Measurements from ENCODE around the gene DMRTA2. TPM values are rescaled to one million over a fixed set of nuclear protein-coding genes. Genes with fewer than 3 reads are reported as not detected.

The DMRTA2 gene
- total RNA-seq, 1 donor from 2014 or later, result 7.4 TPM

DNA sequence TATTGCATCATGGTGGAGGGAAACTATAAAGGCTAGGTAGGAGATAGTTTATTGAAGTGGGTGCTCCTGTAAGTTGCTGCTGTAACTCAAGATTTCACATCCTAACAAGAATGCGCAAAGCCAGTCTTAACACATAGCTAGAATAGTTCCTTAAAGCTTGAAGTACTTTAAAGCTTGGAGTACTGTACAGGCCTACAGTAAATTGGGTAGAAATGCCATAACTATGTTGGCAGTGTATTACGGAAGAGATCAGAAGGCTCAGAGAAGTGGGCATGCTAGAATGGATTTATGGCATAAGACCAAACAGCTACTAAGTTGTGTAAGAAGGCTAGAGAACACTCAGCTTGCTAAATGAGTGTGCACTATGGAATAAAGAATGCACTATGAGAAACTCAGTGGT lies 44.5 kb downstream of the DMRTA2 start:
- no peaks in the 10 kb centered on the region for H3K36me3 ChIP-seq (ENCODE audit: control insufficient read depth, insufficient read depth, low read length)
- FAIRE-seq (no peak), DNase-seq (ENCODE audit: low read depth) (no peak)
- no peak overlapping the region for H3K4me3 ChIP-seq (ENCODE audit: low read depth, low read length)
- TF ChIP-seq, protein P1, sequence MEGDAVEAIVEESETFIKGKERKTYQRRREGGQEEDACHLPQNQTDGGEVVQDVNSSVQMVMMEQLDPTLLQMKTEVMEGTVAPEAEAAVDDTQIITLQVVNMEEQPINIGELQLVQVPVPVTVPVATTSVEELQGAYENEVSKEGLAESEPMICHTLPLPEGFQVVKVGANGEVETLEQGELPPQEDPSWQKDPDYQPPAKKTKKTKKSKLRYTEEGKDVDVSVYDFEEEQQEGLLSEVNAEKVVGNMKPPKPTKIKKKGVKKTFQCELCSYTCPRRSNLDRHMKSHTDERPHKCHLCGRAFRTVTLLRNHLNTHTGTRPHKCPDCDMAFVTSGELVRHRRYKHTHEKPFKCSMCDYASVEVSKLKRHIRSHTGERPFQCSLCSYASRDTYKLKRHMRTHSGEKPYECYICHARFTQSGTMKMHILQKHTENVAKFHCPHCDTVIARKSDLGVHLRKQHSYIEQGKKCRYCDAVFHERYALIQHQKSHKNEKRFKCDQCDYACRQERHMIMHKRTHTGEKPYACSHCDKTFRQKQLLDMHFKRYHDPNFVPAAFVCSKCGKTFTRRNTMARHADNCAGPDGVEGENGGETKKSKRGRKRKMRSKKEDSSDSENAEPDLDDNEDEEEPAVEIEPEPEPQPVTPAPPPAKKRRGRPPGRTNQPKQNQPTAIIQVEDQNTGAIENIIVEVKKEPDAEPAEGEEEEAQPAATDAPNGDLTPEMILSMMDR (IDR thresholded peaks at IDR 0.05; ENCODE audit: insufficient read depth, low read length, severe bottlenecking), result no peak
- H3K27me3 ChIP-seq (ENCODE audit: control insufficient read depth, insufficient read depth, low read length), result peaks cover 2% of the 10 kb centered on the region

DNA sequence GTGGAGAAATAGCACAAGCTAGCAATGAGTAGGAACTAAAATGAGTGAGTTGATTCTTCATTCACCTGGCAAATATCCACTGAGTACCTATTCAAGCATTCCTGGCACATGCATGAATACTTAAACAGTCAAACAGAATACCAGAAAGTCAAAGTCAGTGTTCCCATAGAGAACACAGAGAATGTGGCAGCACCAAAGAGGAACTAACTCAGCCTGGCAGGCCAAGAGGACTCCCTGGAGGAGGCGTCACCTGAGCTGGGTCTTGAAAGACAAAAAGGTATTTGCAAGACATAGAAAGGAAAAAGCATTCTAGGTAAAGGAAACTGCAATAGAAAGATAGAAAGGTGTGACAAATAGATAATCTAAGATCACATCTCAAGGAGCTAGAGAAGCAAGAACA lies 49.7 kb downstream of the DMRTA2 start:
- FAIRE-seq (no peak), DNase-seq (ENCODE audit: low read depth) (no peak)
- Histone ChIP-seq H3K36me3 (ENCODE audit: control insufficient read depth, insufficient read depth, low read length) (no peaks in the 10 kb centered on the region), H3K4me3 (ENCODE audit: low read depth, low read length) (no peak overlapping the region), H3K27me3 (ENCODE audit: control insufficient read depth, insufficient read depth, low read length) (peaks cover 5% of the 10 kb centered on the region)
- TF ChIP-seq, protein P1 (IDR thresholded peaks at IDR 0.05; ENCODE audit: insufficient read depth, low read length, severe bottlenecking), result no peak

DNA sequence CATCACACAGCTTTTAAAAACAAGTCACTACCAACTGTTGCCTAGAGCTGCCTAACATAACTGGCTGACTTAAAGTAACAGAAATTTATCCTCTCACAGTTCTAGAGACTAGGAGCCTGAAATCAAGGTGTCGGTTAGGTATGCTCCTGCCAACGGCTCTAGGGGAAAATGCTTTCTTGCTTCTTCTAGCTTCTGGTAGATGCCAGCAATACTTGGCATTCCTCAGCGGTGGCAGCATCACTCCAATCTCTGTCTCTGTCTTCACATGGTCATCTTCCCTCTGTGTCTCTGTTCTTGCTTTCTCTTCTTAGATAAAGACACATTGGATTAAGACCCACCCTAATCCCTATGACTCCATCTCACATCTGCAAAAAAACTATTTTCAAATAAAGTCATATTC lies 51.5 kb downstream of the DMRTA2 start:
- no peak for FAIRE-seq
- no peak for DNase-seq (ENCODE audit: low read depth)
- Histone ChIP-seq H3K27me3 (ENCODE audit: control insufficient read depth, insufficient read depth, low read length) (peaks cover 6% of the 10 kb centered on the region), H3K36me3 (ENCODE audit: control insufficient read depth, insufficient read depth, low read length) (no peaks in the 10 kb centered on the region), H3K4me3 (ENCODE audit: low read depth, low read length) (no peak overlapping the region)
- TF ChIP-seq, protein P1 (IDR thresholded peaks at IDR 0.05; ENCODE audit: insufficient read depth, low read length, severe bottlenecking), result no peak

DNA sequence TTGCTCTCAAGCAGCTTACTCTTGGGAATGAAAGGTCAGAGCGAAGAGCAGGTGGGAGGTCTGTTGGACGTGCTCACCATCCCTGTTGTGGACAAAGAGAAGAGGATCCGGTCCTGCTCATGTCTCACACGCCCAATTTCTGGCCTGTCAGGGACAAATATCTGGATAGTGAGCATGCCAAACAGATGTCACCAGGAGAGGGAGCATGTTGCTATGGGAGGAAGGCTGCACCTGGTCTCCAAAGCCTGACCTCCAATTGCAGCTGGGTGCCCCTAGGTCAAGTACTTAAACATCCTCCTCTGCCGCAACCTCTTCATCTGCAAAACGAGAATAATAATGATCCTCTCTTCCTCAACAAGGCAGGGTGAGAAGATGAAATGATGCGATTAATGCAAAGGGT lies 53.4 kb downstream of the DMRTA2 start:
- peaks cover 6% of the 10 kb centered on the region for H3K27me3 ChIP-seq (ENCODE audit: control insufficient read depth, insufficient read depth, low read length)
- FAIRE-seq (peak; percentile 23), DNase-seq (ENCODE audit: low read depth) (peak; percentile 17)
- TF ChIP-seq, protein P1 (IDR thresholded peaks at IDR 0.05; ENCODE audit: insufficient read depth, low read length, severe bottlenecking), result peak; percentile 60
- no peak overlapping the region for H3K4me3 ChIP-seq (ENCODE audit: low read depth, low read length)
- no peaks in the 10 kb centered on the region for H3K36me3 ChIP-seq (ENCODE audit: control insufficient read depth, insufficient read depth, low read length)

DNA sequence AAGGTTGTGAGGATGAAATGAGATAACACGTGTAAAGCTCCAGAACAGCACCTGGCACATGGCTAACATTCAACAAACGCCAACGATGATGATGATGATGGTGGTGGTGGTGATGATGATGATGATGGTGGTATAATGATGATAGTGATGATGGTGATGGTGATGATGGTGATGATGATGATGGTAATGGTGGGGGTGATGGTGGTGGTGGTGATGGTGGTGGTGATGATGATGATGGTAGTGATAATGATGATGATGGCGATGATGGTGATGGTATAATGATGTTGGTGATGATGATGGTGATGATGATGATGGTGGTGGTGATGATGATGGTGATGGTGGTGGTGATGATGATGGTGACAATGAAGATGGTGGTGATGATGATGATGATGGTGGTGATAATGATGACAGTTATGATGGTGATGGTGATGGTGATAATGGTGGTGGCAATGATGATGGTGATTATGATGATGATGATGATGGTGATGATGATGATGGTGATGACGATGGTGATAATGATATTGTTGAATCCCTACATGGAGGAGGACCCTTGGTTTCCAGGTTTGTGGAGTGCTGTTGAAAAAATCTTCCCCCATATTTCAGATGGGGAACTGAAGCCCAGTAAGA lies 54.1 kb downstream of the DMRTA2 start:
- TF ChIP-seq, protein P1 (IDR thresholded peaks at IDR 0.05; ENCODE audit: insufficient read depth, low read length, severe bottlenecking), result no peak
- H3K36me3 ChIP-seq (ENCODE audit: control insufficient read depth, insufficient read depth, low read length), result no peaks in the 10 kb centered on the region

More for the DNA sequence above, 54.1 kb downstream of the DMRTA2 start:
- peaks cover 6% of the 10 kb centered on the region for H3K27me3 ChIP-seq (ENCODE audit: control insufficient read depth, insufficient read depth, low read length)
- FAIRE-seq (peak; percentile 7), DNase-seq (ENCODE audit: low read depth) (no peak)
- no peak overlapping the region for H3K4me3 ChIP-seq (ENCODE audit: low read depth, low read length)
